Stimulated activated CD8-positive, alpha-beta memory T cell treated with anti-CD3 and anti-CD28 coated beads, Interleukin-4, amount 100 ng/mL, for 24 hours (primary cell): Measurements from ENCODE around the gene TNFRSF14.
A peak's percentile ranks its signal among the peaks of the same experiment; 100 is the strongest.
"Not testable (repeated sequence)": the region's sequence is repeated elsewhere in the genome, so short reads cannot be mapped to it uniquely, and the experiment has no call there.

ENCODE experiments used
- DNase-seq: peaks from one replicate; pipeline ENCODE4 v3.0.0-alpha.2; 2020; ENCODE audit warnings: low read depth

TNFRSF14 gene

DNA sequence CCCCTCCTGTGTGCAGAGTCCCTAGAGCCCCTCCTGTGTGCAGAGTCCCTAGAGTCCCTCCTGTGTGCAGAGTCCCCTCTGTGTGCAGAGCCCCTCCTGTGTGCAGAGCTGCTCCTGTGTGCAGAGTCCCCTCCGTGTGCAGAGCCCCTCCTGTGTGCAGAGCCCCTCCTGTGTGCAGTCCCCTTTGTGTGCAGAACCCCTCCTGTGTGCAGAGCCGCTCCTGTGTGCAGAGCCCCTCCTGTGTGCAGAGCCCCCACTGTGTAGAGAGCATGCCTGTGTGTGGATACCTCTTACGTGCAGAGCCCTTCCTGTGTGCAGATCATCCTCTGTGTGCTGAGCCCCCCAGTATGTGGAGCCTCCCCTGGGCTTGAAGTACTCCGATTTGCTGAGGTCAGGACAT is 17.8 kb upstream of the TNFRSF14 start:
- no peak for DNase-seq

DNA sequence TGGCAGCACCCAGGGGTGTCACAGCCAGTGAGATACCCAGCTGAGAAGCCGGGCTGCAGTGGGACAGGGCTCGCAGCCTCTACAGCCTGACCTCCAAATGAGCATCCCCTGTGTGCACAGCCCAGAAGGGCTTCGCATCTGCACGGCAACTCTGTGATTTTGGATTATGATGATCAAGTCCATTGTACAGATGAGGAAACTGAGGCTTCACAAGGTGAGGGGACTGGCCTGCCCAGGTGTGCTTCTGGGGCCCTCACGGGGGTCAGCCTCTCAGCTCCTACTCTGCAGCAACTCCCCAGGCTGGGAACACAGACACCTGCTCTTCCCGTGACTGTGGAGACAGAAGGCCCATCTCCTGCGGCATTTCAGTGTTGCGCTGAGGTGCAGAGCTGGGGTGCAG is 17.3 kb upstream of the TNFRSF14 start:
- DNase-seq, result no peak

DNA sequence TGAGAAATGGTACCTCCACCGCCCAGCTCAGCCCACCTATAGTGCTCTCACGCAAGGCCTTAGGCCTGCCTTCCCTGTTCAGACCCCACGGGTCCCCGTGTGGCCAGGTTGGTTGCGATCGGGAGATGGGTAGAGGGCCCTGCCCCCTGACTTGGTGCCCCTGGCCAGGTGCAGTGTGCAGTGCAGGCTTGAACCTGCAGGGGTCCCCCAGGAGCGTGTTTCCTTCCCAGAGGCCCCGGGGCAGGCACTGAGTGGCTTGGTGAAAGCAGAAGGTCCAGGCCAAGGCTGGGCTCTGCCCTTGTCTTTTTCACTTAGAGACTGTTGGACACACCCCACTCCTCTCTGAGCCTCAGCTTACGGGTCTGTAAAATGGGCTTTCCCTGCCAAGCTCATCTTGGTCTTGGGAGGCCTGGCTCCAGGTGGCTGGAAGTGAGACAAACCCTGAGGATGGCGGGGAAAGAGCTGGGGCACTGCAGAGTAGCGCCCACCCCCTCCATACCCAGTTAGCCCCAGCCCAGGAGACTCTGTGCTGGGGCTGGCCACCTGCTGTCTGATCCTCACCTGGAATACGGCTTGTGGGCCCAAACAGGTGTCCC is 16.8 kb upstream of the TNFRSF14 start:
- DNase-seq, result no peak

DNA sequence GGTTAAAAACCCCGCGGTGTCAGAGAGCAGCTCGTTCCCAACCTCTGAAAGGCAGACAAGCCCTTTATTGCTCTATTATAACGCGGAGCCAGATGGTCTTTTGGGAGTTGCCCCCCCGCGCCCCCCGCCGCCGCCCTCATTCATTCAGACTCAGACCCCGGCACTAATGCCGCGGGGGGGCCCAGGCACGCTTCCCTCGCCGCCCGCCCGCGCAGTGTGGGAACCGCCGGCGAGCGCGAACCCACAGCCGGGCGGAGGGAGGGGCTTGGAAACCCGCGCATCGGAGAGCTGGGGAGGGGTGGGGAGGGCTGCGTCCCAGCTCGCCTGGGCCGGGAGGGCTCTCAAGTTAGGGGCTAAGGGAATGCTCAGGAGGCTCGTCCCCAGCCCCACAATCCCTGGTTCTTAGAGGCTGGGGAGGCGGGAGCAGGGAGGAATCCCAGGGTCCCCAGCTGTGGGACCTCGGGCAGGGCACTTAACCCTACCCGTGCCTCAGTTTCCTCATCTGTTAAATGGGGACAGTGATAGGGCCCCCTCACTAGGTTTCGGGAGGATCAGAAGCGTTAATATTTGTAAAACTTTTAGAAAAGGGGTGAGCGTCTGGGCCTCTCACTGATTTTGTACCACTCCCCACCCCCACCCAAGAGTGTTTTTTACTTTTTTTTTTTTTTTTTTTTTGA is 15.2 kb upstream of the TNFRSF14 start:
- DNase-seq, result no peak

DNA sequence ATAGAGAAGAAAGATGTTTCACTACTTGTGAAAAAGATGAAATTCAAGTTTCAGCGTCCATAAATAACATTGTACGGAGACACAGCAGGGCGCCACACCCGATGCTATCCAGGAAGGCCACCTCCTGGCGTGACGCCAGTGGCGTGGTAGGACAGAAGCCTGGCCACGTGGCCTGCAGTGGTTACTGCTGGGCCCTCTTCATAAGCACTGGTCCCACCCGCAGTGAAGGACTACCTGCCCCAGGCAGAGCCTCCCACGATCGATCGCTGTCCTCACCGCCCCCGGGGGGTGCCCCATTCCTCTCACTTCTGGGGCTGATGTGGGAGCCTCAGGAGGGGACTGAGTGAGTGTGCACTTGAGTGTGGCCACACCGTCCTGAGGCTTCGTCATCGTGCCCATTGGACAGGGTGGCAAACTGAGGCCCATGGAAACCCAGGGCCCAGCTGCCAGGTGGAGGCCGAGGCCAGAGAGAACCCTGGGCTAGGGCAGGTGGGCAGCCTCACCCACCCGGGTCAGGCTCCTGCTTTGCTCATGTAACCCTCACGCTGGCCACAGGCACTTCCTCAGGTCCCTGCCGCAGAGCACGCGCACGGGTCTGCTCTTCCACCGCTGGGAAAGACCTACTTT is 14.4 kb upstream of the TNFRSF14 start:
- DNase-seq, result no peak

DNA sequence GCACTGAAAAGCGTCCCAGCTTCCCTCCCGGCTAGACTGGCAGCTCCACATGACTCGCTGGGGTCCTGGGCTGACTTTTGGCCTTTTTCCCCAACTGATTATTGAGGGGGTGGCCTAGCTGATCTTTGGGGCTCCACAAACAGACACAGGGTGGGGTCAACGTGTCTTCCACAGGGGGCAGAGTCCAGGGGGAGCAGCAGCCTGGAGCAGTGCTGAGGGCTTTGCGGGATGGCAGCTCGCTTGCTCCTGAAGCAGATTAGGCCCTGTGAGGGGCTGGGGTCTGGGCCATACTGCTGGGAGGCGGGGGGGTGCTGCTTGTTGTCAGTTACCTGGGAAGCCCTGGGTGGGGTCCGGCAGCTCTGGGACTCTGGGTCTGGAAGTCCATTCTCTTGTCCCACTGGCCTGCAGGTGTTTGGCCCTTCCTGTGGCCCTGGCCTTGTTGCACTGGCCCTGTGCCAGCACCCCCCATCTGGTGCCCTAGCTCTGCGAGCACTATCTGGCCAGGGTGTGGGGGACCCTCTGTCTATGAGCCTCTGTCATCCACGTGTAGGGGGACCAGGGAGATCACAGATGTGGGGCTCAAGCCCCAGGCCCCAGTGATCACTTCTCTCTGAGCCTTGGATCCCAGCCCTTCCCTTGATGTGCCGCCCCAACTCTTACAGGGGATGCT is 13.8 kb upstream of the TNFRSF14 start:
- DNase-seq, result no peak

DNA sequence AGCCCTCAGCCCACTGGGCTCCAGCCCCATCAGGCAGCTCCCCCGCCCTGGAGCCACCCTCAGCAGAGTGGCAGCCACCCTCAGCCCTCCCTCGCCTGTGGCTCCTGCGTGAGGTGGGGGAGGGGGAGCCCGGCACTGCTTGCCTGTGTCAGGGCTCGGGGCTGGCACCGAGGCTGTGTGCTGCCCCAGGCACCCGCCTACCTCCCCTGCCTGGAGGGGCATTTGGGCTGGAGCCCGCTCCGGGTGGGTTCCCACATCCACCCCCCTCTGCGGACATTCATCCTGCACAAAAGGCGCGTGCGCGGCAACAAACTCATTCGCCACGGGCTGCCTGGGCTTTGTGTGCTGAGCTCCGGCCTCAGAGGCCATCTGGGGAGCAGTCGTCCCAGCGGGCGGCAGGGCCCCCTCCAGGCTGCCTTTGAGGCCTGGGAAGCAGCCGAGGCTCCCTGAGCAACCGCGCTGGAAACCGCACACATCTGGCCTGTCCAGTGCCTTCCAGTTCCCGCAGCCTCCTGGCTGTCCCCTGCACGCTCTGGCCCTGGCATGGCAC is 12.6 kb upstream of the TNFRSF14 start:
- no peak for DNase-seq

DNA sequence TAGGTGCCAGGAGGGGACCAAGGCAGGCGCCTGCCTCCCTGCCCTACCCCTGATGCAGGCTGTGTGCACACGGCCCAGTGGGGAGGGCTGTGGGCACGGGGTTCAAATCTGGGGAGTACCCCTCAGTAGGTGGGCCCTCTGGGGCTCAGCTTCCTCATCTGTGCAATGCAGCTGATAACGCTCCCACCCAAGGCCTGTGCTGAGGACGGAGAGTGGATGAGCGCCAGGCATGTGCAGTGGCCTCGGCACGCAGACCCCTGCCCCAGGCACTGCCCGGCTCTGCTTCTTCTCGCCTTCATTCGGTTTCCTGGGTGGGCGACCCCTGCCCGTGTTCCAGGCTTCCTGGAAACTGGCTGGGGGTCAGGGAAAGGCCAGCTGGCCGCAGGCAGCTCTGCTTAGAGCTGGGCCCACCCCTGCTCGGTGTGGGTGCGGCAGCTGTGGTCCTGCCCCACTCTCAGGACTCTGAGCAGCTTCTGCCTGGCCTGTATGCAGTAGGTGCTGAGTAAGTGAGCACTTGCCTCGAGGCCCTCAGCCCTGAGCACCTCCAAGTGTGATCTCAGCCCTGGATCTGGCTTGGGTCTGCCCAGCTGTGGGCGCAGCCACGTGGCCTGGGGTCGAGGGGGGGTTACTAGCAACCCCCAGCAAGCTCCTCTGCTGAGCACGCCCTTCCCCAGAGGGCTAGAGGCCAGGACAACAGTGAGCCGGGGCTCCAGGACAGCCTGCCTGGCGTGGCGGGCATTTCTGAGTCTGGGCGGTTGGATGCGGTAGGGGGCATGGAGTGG is 11.9 kb upstream of the TNFRSF14 start:
- no peak for DNase-seq

DNA sequence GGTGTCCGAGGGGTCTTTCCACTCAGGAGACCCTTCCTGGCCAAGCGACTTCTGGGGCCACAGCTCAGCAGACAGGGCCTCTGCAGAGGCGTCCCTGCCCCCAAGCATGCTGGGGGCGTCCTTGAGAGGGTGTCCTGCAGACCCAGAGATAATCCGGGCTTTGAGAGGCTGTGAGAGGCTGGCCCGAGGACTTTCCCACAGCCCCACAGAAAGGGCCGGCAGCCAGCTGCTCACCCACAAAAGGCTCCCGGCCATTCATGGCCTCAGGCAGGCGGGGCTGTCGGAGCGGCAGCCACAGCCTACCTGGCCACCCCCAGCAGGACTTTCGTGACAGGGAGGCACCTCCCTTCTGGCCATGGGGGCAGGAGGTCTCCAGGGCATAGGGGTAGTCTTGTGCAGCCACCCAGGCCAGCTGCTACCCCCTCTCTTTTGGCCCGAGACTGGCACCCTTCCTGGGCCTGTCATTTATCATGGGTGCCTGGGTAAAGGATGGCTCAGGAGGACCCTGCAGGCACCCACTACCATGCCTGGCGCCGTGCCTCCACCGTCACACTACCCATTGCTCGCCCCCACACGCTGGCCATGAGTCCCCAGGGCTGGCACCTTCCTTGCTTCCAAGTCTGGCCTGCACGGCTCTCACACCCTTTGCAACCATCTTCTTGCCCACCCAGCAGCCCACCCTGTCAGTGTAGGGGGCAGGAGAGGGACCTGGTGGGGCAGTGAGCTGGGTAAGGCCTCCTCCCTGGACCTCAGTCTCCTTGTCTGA is 11.1 kb upstream of the TNFRSF14 start:
- DNase-seq, result no peak

DNA sequence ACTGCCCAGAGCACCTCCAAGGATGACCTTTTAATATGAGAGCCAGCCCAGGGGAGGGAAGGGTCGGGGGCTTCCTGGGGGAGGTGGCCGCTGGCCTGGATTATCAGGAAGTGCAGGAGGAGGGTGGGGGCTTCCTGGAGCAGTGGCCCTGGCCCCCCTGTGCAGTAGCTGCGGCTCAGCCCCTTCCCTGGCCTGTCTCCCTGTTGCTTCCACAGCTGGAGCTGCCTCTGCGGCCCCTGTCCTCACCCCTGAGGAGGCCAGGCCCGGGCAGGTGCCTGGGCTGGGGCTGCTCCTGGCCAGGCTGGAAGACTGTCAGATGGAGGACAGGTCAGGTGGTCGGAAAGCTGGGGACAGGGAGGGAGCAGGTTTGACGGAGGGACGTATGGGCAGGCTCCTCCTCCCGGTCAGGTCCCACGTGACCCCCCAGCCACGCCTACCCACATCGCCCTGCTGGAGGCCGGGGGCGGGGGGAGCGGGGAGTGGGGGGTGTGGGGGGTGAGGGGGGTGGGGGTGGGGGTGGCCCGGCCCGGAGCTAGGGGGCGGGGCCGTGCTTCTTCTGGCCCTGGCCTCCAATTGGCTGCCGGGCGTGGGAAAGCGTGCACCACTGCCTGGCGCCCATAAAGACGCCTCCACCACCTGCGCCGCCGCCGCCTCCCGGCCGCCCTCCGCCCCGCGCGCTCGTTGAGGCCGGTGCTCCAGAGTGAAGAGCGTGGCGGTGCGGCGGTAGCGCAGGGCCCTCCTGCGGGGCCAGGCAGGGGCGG is 10.2 kb upstream of the TNFRSF14 start:
- DNase-seq, result peak; percentile 79

DNA sequence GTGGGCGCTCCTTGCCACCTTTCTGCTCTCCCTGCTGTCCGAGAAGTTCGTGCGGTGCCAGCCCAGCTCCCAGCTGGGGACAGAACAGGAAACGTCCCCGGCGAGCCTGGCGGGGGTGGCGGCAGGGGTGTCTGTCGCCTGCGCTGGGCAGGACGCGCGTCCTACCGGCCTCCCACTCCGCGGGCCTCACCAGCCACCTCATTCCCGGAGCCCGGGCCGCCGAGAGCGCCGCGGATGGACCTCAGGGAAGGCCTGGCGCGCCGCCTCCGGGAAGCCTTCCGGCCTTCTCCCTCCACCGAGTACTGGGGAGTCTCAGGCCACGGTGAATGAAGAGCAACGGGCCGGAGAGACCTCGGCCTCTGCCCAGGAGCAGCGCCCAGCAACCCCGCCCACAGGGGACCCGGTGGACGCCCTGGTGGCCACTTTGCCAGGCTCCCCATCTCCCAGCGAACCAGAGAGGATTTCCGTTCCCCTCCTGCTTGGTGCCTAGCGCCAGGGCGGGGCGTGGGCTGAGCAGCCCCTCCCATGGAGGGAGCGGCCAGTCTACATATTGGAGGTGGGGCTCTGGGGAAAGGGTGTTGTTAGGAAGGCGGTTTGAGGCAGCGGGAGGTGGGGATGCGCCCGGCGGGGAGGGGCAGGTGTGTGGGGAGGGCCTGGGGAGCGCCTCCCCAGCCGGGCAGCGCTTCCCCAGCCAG is 9.5 kb upstream of the TNFRSF14 start:
- peak; percentile 67 for DNase-seq

DNA sequence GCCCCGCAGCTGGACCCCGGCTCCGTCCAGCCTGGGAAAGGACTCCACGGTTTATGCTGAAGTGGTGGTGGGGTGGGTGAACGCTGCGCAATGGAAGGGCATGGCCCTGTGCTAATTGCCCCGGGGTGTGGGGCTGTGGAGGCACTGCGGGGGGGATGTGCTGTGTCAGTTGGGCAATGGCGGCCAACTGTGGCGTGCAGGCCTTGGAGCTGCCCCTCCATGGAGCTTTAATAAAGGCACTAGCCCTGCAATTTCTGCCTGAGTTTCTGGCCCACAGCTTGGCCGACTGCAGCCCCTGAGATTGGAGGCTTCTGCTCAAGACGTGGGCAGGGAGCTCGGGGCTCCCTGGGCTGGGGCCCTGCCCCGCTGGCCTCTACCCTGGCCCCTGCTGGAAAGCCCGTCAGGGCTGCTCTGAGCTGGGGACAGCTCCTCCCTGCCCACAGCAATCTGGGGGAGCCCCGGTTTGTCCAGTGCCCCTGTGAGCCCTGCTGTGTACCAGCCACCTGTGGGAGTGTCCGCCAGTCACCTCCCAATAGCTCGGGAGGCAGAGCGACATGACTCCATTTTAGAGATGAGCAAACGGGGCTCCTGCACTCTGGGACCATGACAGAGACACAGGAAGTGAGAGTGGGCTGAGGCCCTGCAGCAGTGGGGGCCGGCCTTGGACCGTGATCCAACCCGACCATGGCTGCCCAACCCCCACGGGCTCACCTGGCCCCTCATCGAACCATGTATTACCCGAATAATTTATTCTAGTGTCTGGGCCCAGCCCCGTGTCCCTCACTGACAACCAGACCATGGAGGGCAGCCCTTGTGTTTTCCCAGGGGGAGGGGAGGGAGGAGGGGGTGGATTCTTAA is 8.7 kb upstream of the TNFRSF14 start:
- no peak for DNase-seq

DNA sequence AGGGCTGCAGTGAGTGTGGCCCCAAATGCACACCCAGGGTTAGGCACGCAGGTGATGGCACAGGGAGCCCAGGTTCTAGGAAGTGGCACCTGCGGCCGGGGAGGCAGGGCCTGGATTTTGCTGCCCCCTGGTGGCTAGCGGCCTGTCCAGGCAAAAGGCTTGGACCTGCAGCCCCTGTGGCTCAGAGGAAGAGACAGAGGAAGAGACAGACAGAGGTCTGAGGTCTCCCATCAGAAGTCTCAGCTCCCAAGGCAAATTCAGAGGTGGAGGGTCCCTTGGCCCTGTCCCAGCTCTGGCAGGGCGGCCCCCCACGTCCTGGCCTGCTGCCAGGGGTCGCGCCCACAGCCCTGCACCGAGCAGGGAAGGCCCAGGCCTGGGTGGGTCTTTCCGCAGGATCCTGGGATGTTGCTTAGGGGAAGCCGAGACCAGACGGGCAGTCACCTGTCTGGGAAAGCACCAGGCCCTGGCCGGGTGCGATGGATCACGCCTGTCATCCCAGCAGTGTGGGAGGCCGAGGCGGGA is 8.0 kb upstream of the TNFRSF14 start:
- peak; percentile 78 for DNase-seq

DNA sequence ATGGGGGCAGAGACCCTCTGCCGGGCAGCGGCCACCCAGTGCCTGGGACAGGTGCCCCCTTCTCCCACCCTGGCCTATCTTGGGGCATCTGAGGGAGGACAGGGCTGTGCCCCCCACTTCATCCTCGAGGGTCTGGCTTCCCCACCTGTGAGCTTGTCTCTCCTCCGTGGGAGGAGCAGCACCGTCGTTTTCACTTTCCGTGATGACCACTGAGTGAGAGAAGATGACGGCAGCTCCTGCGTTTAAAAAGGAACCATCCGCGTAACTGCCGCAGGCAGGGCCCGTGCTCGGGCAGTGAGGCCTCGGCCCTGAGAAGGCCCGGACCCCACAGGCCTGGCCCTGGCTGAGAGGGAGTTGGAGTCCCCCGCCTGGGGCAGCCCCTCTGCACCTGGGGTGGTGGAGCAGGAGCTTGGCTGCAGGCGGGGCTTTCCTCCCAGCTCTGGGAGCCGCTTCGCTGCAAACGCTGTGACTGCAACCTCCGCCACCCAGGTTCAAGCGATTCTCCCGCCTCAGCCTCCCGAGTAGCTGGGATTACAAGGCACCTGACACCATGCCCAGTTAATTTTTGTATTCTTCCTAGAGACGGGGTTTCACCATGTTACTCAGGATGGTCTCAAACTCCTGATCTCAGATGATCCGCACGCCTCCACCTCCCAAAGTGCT is 6.7 kb upstream of the TNFRSF14 start:
- not testable (repeated sequence) for DNase-seq

DNA sequence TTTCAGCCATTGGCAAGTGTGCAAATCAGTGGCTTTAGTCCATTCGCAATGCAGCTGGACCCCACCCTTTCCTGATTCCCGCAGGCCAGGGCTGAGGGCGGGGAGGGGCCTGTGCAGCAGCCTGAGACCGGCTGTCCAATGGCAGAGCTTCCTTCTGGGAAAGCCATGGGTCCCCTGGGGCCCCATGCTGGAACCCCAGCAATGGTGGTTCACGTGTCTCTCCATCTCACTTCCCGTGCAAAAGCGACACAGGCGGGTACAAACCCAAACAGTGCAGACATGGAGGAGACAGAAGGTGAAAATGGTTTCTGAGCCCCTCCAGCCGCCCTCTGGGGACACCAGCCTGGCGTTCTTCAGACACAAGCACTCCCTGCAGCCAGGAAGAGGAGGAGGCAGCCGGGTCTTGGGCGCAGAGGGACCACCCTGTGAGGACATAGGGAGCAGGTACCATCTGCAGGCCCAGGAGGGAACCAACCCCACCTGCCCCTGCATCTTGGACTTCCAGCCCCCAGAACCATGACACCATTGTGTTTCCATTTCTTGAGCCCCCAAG is 5.8 kb upstream of the TNFRSF14 start:
- not testable (repeated sequence) for DNase-seq

DNA sequence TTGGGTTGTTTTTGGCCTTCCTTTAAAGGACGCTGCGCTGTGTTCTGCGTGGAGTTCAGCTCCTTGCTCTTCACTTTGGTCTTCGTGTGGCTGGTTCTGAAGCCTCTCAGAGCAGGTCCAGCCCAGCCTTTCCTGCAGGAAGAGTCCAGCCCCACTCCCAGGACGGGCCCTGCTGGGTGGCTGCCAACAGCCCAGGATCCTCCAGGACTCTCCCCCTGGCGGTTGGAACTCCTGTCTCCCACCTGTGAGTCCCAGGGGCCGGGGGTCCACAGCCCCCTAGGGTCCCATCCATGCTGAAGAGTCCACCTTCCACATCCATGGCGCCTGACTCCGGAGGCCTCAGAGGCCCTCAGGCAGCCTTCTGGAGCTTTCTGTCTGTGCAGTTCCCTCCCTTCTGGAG is 4.6 kb upstream of the TNFRSF14 start:
- DNase-seq, result not testable (repeated sequence)

DNA sequence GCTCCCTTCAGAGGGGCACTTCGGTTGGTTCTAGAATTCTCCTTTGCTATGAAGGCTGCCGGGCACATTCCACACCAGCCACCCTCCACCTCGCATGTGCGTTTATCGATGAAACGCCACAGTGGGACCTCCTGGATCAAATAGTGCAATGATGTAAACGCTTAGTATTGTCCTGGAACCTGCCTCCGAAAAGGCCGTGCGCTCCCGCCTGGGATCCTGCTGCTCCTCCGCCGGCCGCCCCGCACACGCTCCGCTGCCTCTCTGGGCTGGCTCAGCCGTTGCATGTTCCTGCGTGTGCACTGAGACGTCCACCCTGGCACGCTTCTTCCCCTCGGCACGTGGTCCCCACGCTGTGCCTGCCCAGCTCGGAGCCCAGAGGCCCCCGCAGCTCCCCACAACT is 4.0 kb upstream of the TNFRSF14 start:
- no peak for DNase-seq

DNA sequence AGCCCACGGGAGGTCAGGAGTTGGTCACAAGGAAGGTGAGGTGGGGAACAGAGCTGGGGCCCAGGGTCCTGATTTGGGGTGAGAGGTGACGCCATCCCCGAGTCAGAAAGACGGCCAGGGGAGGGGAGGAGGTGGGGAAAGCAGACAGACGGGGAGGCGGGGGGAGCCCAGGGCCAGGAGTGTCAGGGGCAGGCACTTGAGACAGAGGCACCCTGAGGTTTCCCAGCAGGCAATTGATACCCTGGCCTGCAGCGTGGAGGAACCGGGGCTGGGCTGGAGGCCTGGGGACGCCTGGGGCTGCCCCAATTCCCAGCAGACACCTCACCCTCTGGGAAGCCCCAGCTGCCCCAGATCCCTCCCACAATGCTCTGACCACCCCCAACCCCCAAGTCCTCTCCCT is 3.1 kb upstream of the TNFRSF14 start:
- DNase-seq, result not testable (repeated sequence)
